ENCODE measurements around the gene SMIM20. TPM values are rescaled to one million over a fixed set of nuclear protein-coding genes. Genes with fewer than 3 reads are reported as not detected.

The SMIM20 gene
- total RNA-seq, 1 donor from 2014 or later: 17.0 TPM

- intact Hi-C loops (cut with micrococcal nuclease): no loop called here
- Mint-ChIP-seq H3K27me3 (peaks cover 8% of the 10 kb centered on the region), H3K4me3 (no peak overlapping the region), H3K36me3 (ENCODE audit: low read depth) (peaks cover 1% of the 10 kb centered on the region), H3K9me3 (peaks cover 9% of the 10 kb centered on the region), H3K27ac (no peak overlapping the region), H3K4me1 (peaks cover 14% of the 10 kb centered on the region)
- no peak for DNase-seq
Observed at GRCh38 chr4:25943312-25943711, 29.3 kb downstream of the SMIM20 start.

GRCh38 chr4:25943805-25944204, 29.8 kb downstream of the SMIM20 start:
- Mint-ChIP-seq H3K4me3 (no peak overlapping the region), H3K9me3 (peaks cover 9% of the 10 kb centered on the region), H3K4me1 (peaks cover 11% of the 10 kb centered on the region), H3K27ac (no peak overlapping the region), H3K27me3 (peaks cover 11% of the 10 kb centered on the region), H3K36me3 (ENCODE audit: low read depth) (peaks cover 1% of the 10 kb centered on the region)
- intact Hi-C loops (cut with micrococcal nuclease): no loop called here
- DNase-seq: no peak

GRCh38 chr4:25948051-25948450, 34.0 kb downstream of the SMIM20 start:
- peaks cover 13% of the 10 kb centered on the region for H3K4me1 Mint-ChIP-seq
- no peaks in the 10 kb centered on the region for H3K9me3 Mint-ChIP-seq
- no peak overlapping the region for H3K27ac Mint-ChIP-seq
- no peak for DNase-seq
- no peaks in the 10 kb centered on the region for H3K36me3 Mint-ChIP-seq (ENCODE audit: low read depth)
- no peak overlapping the region for H3K4me3 Mint-ChIP-seq
- H3K27me3 Mint-ChIP-seq: peaks cover 16% of the 10 kb centered on the region
- intact Hi-C loops (cut with micrococcal nuclease): no loop called here

GRCh38 chr4:25949173-25949748, 35.2 kb downstream of the SMIM20 start:
- no peak overlapping the region for H3K27ac Mint-ChIP-seq
- H3K4me3 Mint-ChIP-seq: no peak overlapping the region
- H3K4me1 Mint-ChIP-seq: peaks cover 13% of the 10 kb centered on the region
- intact Hi-C loops (cut with micrococcal nuclease): no loop called here
- H3K9me3 Mint-ChIP-seq: no peaks in the 10 kb centered on the region
- no peaks in the 10 kb centered on the region for H3K36me3 Mint-ChIP-seq (ENCODE audit: low read depth)
- DNase-seq: no peak
- peaks cover 17% of the 10 kb centered on the region for H3K27me3 Mint-ChIP-seq

GRCh38 chr4:25949994-25950393, 36.0 kb downstream of the SMIM20 start:
- Mint-ChIP-seq H3K4me1 (peaks cover 13% of the 10 kb centered on the region), H3K4me3 (no peak overlapping the region)
- intact Hi-C loops (cut with micrococcal nuclease): loop anchor here (5.0 kb wide), 1 partner anchor 38 kb away; the partner anchor contains the start of gene SMIM20

GRCh38 chr4:25950461-25951389, 36.7 kb downstream of the SMIM20 start:
- no peaks in the 10 kb centered on the region for H3K36me3 Mint-ChIP-seq (ENCODE audit: low read depth)
- no peak overlapping the region for H3K27ac Mint-ChIP-seq
- no peak for DNase-seq
- intact Hi-C loops (cut with micrococcal nuclease): loop anchor here (5.0 kb wide), 1 partner anchor 38 kb away; the partner anchor contains the start of gene SMIM20
- no peaks in the 10 kb centered on the region for H3K9me3 Mint-ChIP-seq
- peaks cover 22% of the 10 kb centered on the region for H3K27me3 Mint-ChIP-seq
- no peak overlapping the region for H3K4me3 Mint-ChIP-seq
- H3K4me1 Mint-ChIP-seq: peaks cover 13% of the 10 kb centered on the region

More at GRCh38 chr4:25949994-25950393, 36.0 kb downstream of the SMIM20 start:
- H3K27me3 Mint-ChIP-seq: peaks cover 22% of the 10 kb centered on the region
- no peak for DNase-seq
- no peak overlapping the region for H3K27ac Mint-ChIP-seq
- no peaks in the 10 kb centered on the region for H3K36me3 Mint-ChIP-seq (ENCODE audit: low read depth)
- H3K9me3 Mint-ChIP-seq: no peaks in the 10 kb centered on the region

GRCh38 chr4:25951390-25951952, 37.5 kb downstream of the SMIM20 start:
- H3K9me3 Mint-ChIP-seq: peaks cover 2% of the 10 kb centered on the region
- no peak for DNase-seq
- no peak overlapping the region for H3K4me3 Mint-ChIP-seq
- no peaks in the 10 kb centered on the region for H3K36me3 Mint-ChIP-seq (ENCODE audit: low read depth)
- peaks cover 21% of the 10 kb centered on the region for H3K27me3 Mint-ChIP-seq
- H3K27ac Mint-ChIP-seq: no peak overlapping the region
- peaks cover 13% of the 10 kb centered on the region for H3K4me1 Mint-ChIP-seq
- intact Hi-C loops (cut with micrococcal nuclease): loop anchor here (5.0 kb wide), 1 partner anchor 39 kb away; the partner anchor contains the start of gene SMIM20

- Mint-ChIP-seq H3K36me3 (ENCODE audit: low read depth) (no peaks in the 10 kb centered on the region), H3K9me3 (peaks cover 6% of the 10 kb centered on the region), H3K4me1 (peaks cover 13% of the 10 kb centered on the region), H3K27ac (no peak overlapping the region), H3K4me3 (no peak overlapping the region), H3K27me3 (peaks cover 21% of the 10 kb centered on the region)
- intact Hi-C loops (cut with micrococcal nuclease): loop anchor here (5.0 kb wide), 1 partner anchor 41 kb away; the partner anchor contains the start of gene SMIM20
- no peak for DNase-seq
Observed at GRCh38 chr4:25953740-25954139, 39.7 kb downstream of the SMIM20 start.

GRCh38 chr4:25954293-25954904, 40.4 kb downstream of the SMIM20 start:
- Mint-ChIP-seq H3K4me1 (peaks cover 13% of the 10 kb centered on the region), H3K27me3 (peaks cover 17% of the 10 kb centered on the region), H3K4me3 (no peak overlapping the region), H3K36me3 (ENCODE audit: low read depth) (no peaks in the 10 kb centered on the region), H3K9me3 (peaks cover 6% of the 10 kb centered on the region), H3K27ac (no peak overlapping the region)
- intact Hi-C loops (cut with micrococcal nuclease): loop anchor here (5.0 kb wide), 1 partner anchor 42 kb away; the partner anchor contains the start of gene SMIM20
- DNase-seq: no peak

GRCh38 chr4:25955705-25956104, 41.7 kb downstream of the SMIM20 start:
- Mint-ChIP-seq H3K36me3 (ENCODE audit: low read depth) (no peaks in the 10 kb centered on the region), H3K27ac (no peak overlapping the region), H3K4me1 (peaks cover 13% of the 10 kb centered on the region), H3K27me3 (peaks cover 11% of the 10 kb centered on the region), H3K4me3 (no peak overlapping the region), H3K9me3 (peaks cover 6% of the 10 kb centered on the region)
- DNase-seq: no peak
- intact Hi-C loops (cut with micrococcal nuclease): no loop called here

- H3K4me3 Mint-ChIP-seq: no peak overlapping the region
- peaks cover 6% of the 10 kb centered on the region for H3K9me3 Mint-ChIP-seq
- intact Hi-C loops (cut with micrococcal nuclease): no loop called here
- DNase-seq: no peak
- H3K27ac Mint-ChIP-seq: no peak overlapping the region
- peaks cover 11% of the 10 kb centered on the region for H3K27me3 Mint-ChIP-seq
- no peaks in the 10 kb centered on the region for H3K36me3 Mint-ChIP-seq (ENCODE audit: low read depth)
- peaks cover 8% of the 10 kb centered on the region for H3K4me1 Mint-ChIP-seq
Observed at GRCh38 chr4:25956260-25956659, 42.2 kb downstream of the SMIM20 start.

- H3K27ac Mint-ChIP-seq: no peak overlapping the region
- peaks cover 6% of the 10 kb centered on the region for H3K9me3 Mint-ChIP-seq
- intact Hi-C loops (cut with micrococcal nuclease): no loop called here
Observed at GRCh38 chr4:25958110-25958509, 44.1 kb downstream of the SMIM20 start.

GRCh38 chr4:25962393-25962792, 48.4 kb downstream of the SMIM20 start:
- intact Hi-C loops (cut with micrococcal nuclease): no loop called here
- Mint-ChIP-seq H3K4me3 (no peak overlapping the region), H3K4me1 (no peaks in the 10 kb centered on the region), H3K36me3 (ENCODE audit: low read depth) (no peaks in the 10 kb centered on the region), H3K9me3 (peaks cover under 1% of the 10 kb centered on the region), H3K27me3 (peaks cover 13% of the 10 kb centered on the region), H3K27ac (no peak overlapping the region)
- DNase-seq: no peak

More at GRCh38 chr4:25958110-25958509, 44.1 kb downstream of the SMIM20 start:
- no peak for DNase-seq
- Mint-ChIP-seq H3K36me3 (ENCODE audit: low read depth) (no peaks in the 10 kb centered on the region), H3K4me1 (no peaks in the 10 kb centered on the region), H3K4me3 (no peak overlapping the region), H3K27me3 (peaks cover 11% of the 10 kb centered on the region)

All from activated CD4-positive, alpha-beta T cell treated with anti-CD3 and anti-CD28 coated beads, Interleukin-2, amount 10 ng/mL, durations not matched to agents 24 days and 14 days (primary cell).